Stimulated activated CD8-positive, alpha-beta memory T cell treated with anti-CD3 and anti-CD28 coated beads, Interleukin-4, amount 100 ng/mL, for 4 hours (primary cell): ENCODE data around the gene SKOR1.

ENCODE experiments used
- DNase-seq, 2 donors: peaks; one replicate each; pipeline ENCODE4 v3.0.0-alpha.2; 2020; ENCODE audit warnings: low read depth in 2 of 2, low spot score in 1 of 2

Gene SKOR1

DNA sequence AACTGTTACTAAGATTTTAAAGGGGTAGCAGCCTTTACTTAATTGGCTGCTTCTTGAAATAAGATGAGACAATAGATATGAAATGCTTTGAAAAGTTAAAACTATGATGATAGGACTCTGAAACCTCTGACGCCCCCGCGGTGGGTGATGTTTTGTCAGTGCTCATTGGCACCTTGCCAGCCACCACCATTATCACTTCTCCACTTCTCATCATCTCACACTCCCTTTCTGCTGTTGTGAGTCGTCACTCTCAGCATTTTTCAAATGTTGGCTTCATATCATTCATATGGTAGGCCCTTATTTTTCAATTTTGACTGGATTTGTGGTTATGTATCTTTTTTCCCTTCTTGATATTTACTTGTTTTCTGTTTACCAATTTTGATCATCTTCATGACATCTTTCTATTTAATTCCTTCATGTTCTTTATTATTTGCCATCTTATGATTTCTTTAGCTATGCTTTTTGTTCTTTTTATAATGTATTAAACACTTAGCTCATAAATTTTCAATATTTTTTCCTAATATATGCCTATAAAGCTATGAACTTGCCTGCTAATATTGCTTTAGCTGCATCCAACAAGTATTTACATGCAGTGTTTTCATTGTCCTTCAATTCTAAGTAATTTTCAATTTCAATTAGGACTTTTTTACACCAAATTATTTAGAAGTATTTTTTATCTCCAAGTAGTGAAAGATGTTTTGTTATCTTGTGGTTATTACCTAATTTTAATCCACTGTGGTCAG, 30.3 kb upstream of the SKOR1 start:
- DNase-seq: no peak

DNA sequence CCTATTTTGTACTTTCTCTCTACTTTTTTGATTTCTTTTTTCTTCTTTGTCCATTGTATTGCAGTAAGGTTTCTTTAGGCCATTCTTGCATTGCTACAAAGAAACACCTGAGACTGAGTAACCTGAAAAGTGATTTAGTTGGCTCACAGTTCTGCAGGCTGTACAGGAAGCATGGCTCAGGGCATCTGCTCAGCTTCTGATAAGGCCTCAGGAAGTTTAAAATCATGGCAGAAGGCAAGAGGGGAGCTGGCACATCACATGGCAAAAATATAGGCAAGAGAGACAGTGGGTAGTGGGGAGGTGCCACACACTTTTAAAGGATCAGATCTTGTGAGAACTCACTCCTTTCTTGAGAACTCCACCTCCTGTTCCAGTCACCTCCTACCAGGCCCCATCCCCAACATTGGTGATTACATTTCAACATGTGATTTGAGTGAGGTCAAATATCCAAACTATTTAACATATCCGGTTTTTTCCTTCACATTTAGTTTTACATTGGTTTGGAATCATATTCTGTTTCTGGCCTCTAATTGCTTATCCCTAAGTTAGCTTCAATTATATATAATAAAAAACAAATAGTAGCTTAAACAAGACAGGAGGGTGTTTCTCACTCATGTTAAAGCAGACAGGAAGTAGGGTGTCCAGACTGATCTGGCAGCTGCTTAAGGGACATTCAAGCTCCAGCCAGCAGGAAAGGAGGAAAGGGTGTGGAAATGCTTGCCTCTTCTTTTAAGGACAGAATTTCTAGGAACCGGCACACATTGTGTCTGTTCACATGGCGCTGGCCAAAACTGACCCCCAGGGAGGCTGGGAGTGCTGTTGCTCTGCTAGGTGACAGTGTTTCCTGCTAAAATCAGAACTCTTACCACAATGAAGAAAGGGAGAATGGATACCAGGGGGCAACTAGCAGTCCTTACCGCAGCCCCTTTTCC, 28.8 kb upstream of the SKOR1 start:
- no peak for DNase-seq

DNA sequence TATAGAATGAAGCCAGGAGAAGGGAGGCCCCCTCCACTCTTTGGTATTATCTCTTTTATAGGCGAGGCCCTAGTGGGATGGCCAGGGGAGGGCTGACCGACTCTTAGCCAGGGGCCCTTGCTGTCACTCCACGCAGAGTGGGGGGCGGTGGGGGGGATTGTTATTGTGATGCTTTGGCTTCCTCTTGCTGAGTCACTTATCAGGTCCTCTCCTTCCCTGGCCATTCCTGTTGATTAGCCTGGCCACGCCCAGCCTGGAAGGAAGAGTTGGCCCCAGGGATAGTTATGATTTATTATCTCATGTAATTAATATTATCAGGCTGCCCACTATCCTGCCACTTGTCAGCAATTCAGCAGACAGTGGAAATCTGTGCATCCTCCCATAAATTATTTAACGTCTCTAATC, 25.5 kb upstream of the SKOR1 start:
- no peak for DNase-seq

DNA sequence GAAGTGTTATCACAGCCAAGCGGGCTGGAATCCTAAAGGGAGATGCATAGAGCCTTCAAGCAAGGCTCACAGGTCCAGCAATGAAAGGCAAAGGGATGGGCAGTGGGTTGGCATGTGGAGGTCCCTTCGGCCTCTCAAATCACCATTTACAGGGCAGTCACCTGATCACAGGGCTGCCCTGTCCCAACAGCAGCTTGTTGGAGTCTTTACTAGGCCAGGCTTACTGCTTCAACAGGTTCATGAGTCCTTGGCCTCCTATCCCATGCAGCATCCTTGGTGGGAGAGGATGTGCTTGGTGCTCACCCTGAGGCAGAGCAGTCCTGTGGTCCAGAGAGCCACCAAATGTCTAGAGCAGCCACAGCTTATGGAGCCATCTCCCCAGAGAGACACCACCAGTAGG, 24.2 kb upstream of the SKOR1 start:
- no peak for DNase-seq

DNA sequence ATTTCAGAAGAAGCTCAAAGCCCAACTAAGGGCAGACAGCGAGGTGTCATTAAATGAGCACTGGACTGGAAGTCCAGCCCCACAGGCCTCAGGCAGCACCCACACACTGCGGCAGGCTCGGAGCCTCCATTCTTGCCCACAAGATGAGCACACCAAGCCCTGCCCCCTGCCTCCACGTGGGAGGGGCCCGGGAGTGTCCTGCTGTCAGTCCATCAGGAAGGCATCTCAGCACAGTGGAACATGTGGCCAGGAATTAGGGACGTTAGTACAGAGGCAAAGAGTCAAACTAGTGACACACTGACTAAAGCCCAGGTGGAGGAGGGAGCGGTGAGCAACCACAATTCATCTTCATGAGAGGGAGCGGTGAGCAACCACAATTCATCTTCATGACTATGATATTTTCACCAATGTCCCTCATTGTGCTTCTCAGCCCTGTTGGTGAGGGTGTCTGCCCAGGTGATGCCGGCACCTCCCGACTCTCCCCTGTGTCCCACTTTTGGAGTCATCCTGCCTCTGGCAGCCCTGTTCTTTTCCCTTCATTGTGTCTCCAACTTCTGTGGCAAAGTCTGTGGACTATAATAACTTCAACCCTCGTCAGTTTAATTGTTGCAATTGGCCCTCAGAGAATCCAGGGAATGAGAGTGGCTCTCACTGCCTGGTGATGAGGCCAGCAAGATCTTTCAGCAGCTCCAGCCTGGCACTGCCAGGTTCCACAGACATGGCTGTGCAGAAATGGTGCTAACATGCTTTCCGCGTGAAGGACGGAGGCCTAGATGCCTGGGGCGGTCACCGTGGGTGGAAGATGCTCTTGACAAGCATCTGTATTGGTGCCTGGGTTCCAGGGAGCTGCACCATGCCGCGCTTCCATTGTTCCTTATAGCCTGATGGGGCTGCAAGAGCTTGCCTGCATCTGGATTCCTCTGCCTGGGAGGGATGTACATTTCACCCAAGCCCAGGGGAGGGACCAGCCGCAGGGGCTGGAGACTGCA, 23.1 kb upstream of the SKOR1 start:
- DNase-seq: no peak

DNA sequence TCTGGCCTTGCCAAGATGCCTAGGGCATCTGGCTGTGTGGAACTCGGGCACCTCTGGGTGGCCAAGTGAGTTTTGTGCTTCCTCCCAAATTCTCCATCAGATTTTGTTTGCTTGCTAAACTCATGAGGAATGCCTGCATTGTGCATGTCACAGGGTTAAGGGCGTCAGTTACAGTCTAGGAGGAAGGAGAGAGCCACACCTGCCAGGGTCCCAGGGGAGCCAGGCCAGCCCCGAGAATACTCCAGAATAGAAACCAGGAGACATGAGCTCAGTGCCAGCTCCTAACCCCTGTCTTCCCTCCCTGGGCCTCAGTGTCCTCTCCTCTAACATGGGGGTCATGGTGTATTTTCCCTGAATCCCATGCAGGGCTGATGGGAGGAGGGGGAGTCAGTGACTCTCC, 22.0 kb upstream of the SKOR1 start:
- DNase-seq: no peak

DNA sequence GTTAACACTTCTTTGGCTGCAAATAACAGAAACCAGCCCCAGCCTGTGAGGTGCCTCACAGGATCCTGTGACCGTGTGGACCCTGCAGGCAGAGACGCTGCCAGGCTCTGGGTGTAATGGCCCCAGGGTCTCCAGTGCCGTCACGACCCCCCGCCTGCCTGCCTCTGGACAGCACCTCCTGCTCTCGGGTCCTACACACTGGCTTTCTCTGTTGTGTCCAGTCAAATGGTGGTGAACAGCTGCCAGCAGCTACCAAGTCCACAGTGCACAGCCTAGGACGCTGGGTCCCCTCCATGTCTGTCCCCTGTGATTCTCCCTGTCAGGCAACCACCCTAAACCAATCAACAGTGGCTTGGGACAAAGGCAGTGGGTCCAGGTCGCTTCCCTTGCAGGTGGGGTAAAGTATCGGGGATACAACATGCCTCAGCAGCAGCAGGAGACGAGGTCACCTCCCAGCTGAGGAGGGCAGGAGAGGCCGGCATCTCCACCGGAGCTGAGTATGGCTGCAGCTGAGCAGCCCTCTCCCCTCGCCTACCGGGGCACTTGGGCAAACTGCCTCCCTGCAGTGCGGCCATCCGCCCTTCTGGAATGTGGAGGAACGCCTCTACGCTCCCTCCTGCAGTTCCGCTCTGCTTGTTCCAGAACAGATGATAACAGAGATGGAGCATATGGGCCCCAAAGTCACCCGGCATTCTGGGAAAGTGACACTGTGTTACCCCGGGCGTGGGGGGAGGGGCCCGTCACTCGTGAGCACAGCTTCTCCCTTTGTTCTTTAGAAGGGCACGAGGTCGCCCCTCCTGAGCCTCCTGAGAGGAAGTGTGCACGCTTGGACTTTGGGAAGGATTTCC, 21.1 kb upstream of the SKOR1 start:
- no peak for DNase-seq

DNA sequence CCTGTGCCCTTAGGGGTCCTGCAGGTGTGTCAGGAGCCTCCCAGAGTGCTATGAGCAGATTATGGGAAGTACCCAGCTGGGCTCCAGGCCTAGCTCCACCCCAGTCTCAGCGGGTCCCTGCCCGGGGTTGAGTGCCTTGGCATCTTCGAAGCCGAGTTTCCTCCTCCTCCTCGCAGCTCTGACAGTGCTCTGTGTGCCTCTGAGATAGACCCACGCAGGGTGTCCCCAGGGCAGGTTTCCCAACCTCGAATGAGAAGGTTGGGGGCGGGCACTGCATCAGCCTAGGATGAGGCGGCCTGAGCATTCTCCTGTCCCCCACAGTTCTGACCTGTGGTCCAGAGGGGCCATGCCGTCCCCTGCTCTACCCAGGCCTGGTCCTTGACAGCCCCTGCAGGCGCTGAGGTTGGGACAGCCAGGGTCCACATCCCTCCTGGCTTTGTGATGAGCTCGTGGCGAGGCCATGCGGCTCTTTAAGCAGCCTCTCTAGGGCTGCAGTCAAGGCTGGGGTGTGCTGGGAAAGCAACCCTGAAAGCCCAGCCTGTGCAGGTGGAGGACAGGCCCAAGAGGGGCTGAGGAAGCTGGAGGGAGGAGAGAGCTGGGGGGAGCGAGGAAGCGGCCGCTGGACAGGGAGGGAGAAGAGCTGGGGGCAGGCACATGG, 20.2 kb upstream of the SKOR1 start:
- DNase-seq: no peak

DNA sequence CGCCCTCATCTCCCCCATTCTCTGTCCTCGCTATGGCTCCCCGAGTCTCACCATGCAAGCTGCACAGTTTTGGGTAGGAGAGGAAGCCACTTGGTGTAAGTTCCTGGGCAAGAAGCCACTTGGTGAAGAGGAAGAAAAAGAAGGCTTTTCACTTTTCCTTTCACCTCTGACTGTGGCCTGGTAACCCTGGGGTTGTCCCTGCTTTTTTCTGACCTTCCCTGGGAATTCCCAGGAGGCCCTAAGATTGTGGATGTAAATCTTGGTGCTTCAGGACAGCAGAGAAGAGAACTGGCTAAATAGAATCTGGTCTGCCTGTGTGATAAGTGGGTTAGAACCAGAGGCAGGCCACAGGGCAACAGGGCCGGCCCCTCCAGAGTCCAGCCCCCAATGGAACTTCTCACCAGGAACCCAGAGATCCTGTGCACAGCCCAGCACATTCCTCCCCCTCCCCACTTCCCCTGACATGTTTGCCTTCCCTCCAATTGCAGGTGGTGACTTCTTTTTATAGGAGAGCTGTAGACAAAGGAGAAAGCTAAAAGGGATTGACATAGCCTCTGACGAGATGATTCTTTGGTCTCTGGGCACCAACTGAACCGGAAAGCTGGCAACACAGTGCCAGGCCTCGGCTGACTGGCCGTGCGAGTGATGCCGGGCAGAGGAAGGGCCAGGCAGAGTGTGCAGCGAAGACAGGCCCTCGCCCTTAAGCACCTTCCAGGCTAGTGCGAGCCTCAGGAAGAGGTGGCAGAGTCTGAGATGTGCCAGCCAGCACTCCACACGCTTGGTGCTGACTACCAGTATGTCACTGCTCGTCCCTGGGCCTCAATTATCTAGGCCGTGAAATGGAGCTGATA, 19.4 kb upstream of the SKOR1 start:
- DNase-seq: no peak

DNA sequence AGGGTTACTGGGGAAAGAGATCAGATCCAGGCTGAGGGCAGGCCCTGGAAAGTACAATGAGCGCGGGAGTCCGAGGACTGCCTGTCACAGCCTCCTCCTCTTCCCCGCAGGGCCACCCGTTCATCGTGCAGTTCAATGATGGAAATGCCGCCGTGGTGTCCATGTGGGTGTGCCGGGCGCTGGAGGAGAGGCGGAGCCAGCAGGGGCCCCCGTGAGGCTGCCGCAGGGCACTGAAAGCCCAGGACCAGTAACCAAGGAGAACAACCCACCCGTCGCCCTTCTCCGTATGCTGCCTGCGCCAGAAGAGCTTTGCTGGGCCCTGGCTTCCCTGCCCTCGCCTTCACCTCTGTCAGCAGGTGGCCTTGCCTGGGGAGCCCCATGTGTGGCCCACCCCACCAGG, 18.8 kb upstream of the SKOR1 start:
- no peak for DNase-seq

DNA sequence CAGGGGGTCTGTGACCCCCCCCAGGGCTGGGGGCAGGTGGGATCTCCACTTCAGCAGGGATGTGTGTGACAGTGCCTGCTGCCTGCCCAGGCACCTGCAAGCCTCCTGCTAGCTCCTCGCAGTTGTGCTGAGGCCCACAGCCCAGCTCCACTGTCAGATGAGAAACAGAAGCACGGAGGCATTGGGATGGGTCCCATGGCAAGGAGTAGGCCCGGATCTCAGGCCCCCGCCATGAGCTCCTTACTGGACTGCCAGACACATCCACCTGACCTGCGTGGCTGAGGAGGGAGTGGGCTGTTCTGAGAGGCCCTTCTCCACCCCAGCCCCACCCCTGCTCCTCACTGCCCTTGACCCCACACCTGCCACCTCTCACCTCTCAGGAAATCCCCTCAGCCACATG, 18.2 kb upstream of the SKOR1 start:
- DNase-seq: no peak

DNA sequence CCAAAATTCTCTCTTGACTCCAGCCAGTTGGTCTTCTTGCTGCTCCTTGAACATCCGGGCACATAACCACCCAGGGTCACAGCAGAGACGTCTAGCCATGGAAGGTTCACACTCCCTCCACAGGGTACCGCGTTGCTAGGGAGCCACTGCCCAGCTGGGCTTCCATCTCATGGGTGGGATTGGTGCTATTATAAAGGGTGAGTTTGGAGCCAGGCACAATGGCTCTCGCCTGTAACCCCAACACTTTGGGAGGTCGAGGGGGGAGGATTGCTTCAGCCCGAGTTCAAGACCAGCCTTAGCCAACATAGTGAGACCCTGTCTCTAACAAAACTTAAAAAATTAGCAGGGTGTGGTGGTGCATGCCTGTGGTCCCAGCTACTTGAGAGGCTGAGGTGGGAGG, 17.5 kb upstream of the SKOR1 start:
- DNase-seq: no peak

DNA sequence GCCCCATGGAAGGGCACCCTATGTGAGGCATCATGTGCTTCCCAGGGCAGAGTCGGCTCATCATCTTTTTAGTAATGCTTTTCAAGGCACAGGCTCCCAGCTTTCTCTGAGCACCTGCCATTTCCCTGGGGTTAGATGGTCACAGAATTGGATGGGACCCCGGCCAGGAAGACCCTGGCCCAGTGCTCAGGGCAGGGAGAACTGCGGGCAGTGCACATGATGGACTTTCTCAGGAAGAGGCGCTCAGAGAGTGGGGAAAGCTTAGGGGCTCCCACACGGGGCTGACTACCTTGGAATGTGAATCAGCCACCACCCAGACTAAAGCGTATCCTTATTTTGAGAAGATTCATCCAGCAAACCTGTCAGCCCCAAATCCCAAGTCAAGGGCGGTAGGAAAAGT, 16.5 kb upstream of the SKOR1 start:
- no peak for DNase-seq

DNA sequence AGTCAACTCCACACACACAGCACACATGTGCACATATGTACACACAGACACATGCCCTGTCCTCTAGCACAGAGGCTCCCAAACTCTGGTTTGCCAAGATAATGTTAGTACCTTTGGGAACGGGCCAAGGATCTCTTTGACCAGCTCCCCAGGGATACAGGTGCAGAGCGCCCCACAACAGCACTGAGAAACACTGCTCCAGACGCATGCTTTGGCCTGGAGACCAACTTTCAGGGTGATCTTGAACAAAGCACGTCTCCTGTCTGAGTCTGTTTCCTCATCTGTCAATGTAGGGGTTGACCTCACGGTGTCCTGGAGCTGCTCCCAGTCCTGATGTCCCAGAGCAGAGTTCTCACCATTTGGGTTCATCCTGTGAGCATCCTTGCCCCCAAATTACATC, 15.9 kb upstream of the SKOR1 start:
- no peak for DNase-seq

DNA sequence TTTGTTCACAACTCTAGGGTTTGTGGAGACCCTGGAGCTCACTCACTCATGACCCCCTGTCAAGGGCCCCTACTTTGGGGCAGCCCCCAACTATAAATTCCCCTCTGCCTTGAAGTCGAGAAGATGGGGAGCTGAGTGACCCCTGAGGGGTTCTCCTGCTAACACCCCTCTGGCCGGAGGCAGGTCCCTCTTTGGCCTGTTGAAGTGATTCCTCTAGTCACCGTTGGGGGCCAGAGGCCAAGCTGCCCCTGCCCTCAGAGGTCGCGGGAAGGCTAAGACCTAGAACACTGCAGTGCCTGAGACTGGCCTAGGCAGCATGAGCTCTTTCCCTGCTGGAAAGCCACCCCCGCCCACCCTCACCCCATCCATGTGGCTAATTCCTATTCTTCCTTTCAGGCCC, 15.4 kb upstream of the SKOR1 start:
- no peak for DNase-seq

DNA sequence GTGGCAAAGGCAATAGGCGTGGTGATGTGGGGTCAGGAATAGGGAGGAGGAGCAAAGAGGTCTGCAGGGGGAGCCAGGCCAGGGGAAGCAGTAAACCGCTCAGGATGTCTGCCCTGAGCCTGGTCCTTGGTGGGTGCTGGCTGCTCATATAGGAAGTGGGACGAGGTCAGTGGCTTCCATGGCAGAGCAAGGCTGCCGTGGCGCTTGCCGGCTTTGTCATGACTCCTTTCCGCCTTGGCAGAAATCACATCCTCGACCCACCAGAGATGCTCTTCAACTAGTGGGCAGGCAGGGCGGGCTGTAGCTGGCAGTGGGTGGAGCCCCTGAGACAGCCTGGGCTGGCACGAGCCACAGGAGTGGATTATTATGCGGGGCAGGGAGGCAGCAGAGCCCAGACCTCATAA, 13.1 kb upstream of the SKOR1 start:
- no peak for DNase-seq

DNA sequence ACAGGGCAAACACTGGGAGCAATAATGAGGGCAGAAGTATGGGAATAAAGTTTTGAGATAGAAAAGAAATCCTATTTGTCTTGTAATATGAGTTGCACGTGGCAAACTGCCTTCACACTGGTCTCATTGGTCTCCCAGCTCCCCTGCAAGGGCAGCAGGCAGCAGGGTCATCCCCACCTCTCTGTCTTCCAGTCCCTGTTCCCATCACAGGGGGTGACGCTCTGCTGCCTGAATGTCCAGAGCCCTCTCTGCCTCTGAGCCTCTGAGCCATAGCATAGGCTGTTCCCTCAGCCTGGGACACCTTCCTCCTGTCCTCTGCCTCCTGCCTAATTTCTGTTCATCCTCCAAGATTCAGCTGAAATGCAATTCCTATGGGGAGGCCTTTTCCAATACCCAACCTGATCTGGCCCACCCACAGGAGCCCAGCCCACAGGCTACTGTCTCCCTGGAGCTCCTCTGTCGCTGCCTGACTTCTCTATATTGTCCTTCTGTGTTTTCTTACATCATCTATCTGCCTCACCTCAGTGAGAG, 12.1 kb upstream of the SKOR1 start:
- no peak for DNase-seq

DNA sequence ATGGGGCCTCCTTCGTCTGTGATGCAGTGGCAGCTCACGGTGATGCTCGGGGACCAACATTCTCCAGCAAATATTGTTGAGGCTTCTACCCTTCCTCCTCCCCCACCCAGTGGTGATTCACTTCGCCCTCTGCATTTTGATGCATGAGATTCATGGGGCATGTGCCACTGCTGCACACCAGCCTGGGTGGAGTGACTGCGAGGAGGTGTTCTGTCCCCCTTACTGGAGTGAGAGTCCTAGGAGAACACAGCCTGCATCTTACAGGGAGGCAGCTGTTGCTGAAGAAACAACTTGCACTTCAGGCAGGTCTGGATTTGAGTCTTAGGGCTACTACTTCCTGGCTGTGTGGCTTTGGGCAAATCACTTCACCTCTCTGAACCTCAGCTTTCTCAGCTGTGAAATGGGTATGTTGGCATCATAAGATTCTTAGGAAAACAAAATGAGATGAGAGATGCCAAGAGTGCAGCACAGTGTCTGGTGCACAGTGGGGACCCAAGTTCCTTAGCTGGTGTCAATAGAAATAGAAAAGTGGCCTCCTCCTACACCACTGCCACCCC, 10.2 kb upstream of the SKOR1 start:
- no peak for DNase-seq
